Thyroid gland (tissue), 4 donors: ENCODE data around the gene PIAS4.

Source experiments
- POLR2A ChIP-seq, 2 donors: fragments of 450-650 bp; IDR thresholded peaks; one replicate each; pipeline ENCODE4 v1.6.1; 2017; ENCODE audit warnings: antibody characterized with exemption in 2 of 2, mild to moderate bottlenecking in 2 of 2, moderate library complexity in 1 of 2
- TF ChIP-seq, protein P1 (sequence below), 6 experiments: fragments of 200-600 bp in 3 of 6; fragments of 450-650 bp in 3 of 6; sonication (generic) in 3 of 6; IDR thresholded peaks; one replicate each; pipeline ENCODE4 v1.5.1; 2016 to 2019; ENCODE audit warnings: antibody characterized with exemption in 6 of 6, mild to moderate bottlenecking in 2 of 6, inconsistent platforms in 1 of 6, moderate library complexity in 1 of 6

DNA sequence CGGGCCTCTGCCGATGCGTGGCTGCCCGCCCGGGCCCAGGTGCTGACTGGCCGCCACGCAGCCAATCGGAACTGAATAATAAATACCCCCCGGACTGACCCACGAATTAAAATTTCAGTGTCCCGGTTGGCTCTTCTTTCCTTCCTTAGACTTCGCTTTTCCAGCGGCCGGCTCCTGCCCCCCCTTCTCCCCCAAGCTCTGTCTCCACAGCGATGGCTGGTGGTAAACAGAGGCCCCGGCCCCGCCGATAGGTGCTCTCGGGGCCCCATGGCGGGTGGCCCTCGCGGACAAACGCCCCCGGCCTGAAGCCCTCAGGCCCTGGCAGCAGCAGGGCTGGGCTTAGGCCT lies 56.6 kb downstream of the PIAS4 start:
- TF ChIP-seq, protein P1, sequence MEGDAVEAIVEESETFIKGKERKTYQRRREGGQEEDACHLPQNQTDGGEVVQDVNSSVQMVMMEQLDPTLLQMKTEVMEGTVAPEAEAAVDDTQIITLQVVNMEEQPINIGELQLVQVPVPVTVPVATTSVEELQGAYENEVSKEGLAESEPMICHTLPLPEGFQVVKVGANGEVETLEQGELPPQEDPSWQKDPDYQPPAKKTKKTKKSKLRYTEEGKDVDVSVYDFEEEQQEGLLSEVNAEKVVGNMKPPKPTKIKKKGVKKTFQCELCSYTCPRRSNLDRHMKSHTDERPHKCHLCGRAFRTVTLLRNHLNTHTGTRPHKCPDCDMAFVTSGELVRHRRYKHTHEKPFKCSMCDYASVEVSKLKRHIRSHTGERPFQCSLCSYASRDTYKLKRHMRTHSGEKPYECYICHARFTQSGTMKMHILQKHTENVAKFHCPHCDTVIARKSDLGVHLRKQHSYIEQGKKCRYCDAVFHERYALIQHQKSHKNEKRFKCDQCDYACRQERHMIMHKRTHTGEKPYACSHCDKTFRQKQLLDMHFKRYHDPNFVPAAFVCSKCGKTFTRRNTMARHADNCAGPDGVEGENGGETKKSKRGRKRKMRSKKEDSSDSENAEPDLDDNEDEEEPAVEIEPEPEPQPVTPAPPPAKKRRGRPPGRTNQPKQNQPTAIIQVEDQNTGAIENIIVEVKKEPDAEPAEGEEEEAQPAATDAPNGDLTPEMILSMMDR (IDR thresholded peaks at IDR 0.05), result no peak
- no peak for TF ChIP-seq POLR2A (IDR thresholded peaks at IDR 0.05)
